ENCODE results near the gene HMCN2.

- TF ChIP-seq CTCF (IDR thresholded peaks at IDR 0.05) = no peak
- TF ChIP-seq ZFX (IDR thresholded peaks at IDR 0.05; ENCODE audit: borderline replicate concordance) = no peak
Observed at GRCh38 chr9:130406278-130406895, 140.8 kb downstream of the HMCN2 start.

Data from 22Rv1 (cell line).